ENCODE data around the gene PAX9. TPM values are rescaled to one million over a fixed set of nuclear protein-coding genes. Genes with fewer than 3 reads are reported as not detected.
"Not testable (repeated sequence)": the region's sequence is repeated elsewhere in the genome, so short reads cannot be mapped to it uniquely, and the experiment has no call there.

The PAX9 gene
- total RNA-seq, 2 donors from 2014 or later = not detected

- H3K9me3 Mint-ChIP-seq = no peaks in the 10 kb centered on the region
- H3K4me1 Mint-ChIP-seq = no peaks in the 10 kb centered on the region
- H3K36me3 Mint-ChIP-seq (ENCODE audit: low read depth) = no peaks in the 10 kb centered on the region
- H3K27ac Mint-ChIP-seq = no peak overlapping the region
- peaks cover 13% of the 10 kb centered on the region for H3K27me3 Mint-ChIP-seq
- no peak for ATAC-seq (replicated peaks)
- no peak overlapping the region for H3K4me3 Mint-ChIP-seq
Observed at GRCh38 chr14:36682338-36682737, 20.7 kb downstream of the PAX9 start.

GRCh38 chr14:36683083-36683724 is 21.5 kb downstream of the PAX9 start:
- peaks cover 14% of the 10 kb centered on the region for H3K27me3 Mint-ChIP-seq
- H3K9me3 Mint-ChIP-seq = no peaks in the 10 kb centered on the region
- H3K36me3 Mint-ChIP-seq (ENCODE audit: low read depth) = no peaks in the 10 kb centered on the region

GRCh38 chr14:36684946-36685345 is 23.3 kb downstream of the PAX9 start:
- no peaks in the 10 kb centered on the region for H3K36me3 Mint-ChIP-seq (ENCODE audit: low read depth)
- H3K9me3 Mint-ChIP-seq = peaks cover 4% of the 10 kb centered on the region
- H3K27ac Mint-ChIP-seq = no peak overlapping the region
- ATAC-seq (replicated peaks) = no peak
- H3K27me3 Mint-ChIP-seq = peaks cover 10% of the 10 kb centered on the region
- no peak overlapping the region for H3K4me3 Mint-ChIP-seq
- no peaks in the 10 kb centered on the region for H3K4me1 Mint-ChIP-seq

More at GRCh38 chr14:36683083-36683724, 21.5 kb downstream of the PAX9 start:
- H3K27ac Mint-ChIP-seq = no peak overlapping the region
- no peak for ATAC-seq (replicated peaks)
- no peaks in the 10 kb centered on the region for H3K4me1 Mint-ChIP-seq
- H3K4me3 Mint-ChIP-seq = no peak overlapping the region

GRCh38 chr14:36690311-36691040 is 28.8 kb downstream of the PAX9 start:
- peaks cover 4% of the 10 kb centered on the region for H3K9me3 Mint-ChIP-seq
- H3K27me3 Mint-ChIP-seq = peaks cover 6% of the 10 kb centered on the region
- no peak for ATAC-seq (replicated peaks)

GRCh38 chr14:36699420-36699819 is 37.8 kb downstream of the PAX9 start:
- not testable (repeated sequence) for ATAC-seq (replicated peaks); H3K27ac Mint-ChIP-seq; H3K4me3 Mint-ChIP-seq; H3K36me3 Mint-ChIP-seq (ENCODE audit: low read depth); H3K4me1 Mint-ChIP-seq; H3K27me3 Mint-ChIP-seq; H3K9me3 Mint-ChIP-seq

More at GRCh38 chr14:36690311-36691040, 28.8 kb downstream of the PAX9 start:
- no peak overlapping the region for H3K4me3 Mint-ChIP-seq
- H3K27ac Mint-ChIP-seq = no peak overlapping the region
- H3K36me3 Mint-ChIP-seq (ENCODE audit: low read depth) = no peaks in the 10 kb centered on the region
- H3K4me1 Mint-ChIP-seq = no peaks in the 10 kb centered on the region

GRCh38 chr14:36700651-36701050 is 39.0 kb downstream of the PAX9 start:
- Mint-ChIP-seq H3K9me3 (peaks cover 7% of the 10 kb centered on the region), H3K4me1 (no peaks in the 10 kb centered on the region), H3K36me3 (ENCODE audit: low read depth) (no peaks in the 10 kb centered on the region), H3K27me3 (peaks cover 4% of the 10 kb centered on the region), H3K27ac (no peak overlapping the region), H3K4me3 (no peak overlapping the region)
- no peak for ATAC-seq (replicated peaks)

GRCh38 chr14:36701132-36701531 is 39.5 kb downstream of the PAX9 start:
- Mint-ChIP-seq H3K36me3 (ENCODE audit: low read depth) (no peaks in the 10 kb centered on the region), H3K4me1 (no peaks in the 10 kb centered on the region), H3K4me3 (no peak overlapping the region), H3K9me3 (peaks cover 7% of the 10 kb centered on the region), H3K27me3 (peaks cover 4% of the 10 kb centered on the region), H3K27ac (no peak overlapping the region)
- ATAC-seq (replicated peaks) = no peak

GRCh38 chr14:36702474-36702873 is 40.8 kb downstream of the PAX9 start:
- Mint-ChIP-seq H3K4me1 (no peaks in the 10 kb centered on the region), H3K27ac (no peak overlapping the region), H3K36me3 (ENCODE audit: low read depth) (no peaks in the 10 kb centered on the region), H3K27me3 (peaks cover 4% of the 10 kb centered on the region), H3K9me3 (peaks cover 7% of the 10 kb centered on the region), H3K4me3 (no peak overlapping the region)
- ATAC-seq (replicated peaks) = no peak

- Mint-ChIP-seq H3K27ac (no peak overlapping the region), H3K4me1 (no peaks in the 10 kb centered on the region), H3K36me3 (ENCODE audit: low read depth) (no peaks in the 10 kb centered on the region), H3K27me3 (no peaks in the 10 kb centered on the region), H3K9me3 (no peaks in the 10 kb centered on the region), H3K4me3 (no peak overlapping the region)
- no peak for ATAC-seq (replicated peaks)
Observed at GRCh38 chr14:36707570-36707969, 45.9 kb downstream of the PAX9 start.

GRCh38 chr14:36713960-36714703 is 52.5 kb downstream of the PAX9 start:
- Mint-ChIP-seq H3K4me3 (no peak overlapping the region), H3K27me3 (no peaks in the 10 kb centered on the region), H3K27ac (no peak overlapping the region)

GRCh38 chr14:36716614-36717184 is 55.0 kb downstream of the PAX9 start:
- H3K36me3 Mint-ChIP-seq (ENCODE audit: low read depth) = no peaks in the 10 kb centered on the region
- no peak for ATAC-seq (replicated peaks)
- no peaks in the 10 kb centered on the region for H3K4me1 Mint-ChIP-seq
- no peaks in the 10 kb centered on the region for H3K27me3 Mint-ChIP-seq
- no peak overlapping the region for H3K4me3 Mint-ChIP-seq
- no peak overlapping the region for H3K27ac Mint-ChIP-seq
- H3K9me3 Mint-ChIP-seq = no peaks in the 10 kb centered on the region

More at GRCh38 chr14:36713960-36714703, 52.5 kb downstream of the PAX9 start:
- no peaks in the 10 kb centered on the region for H3K9me3 Mint-ChIP-seq
- H3K4me1 Mint-ChIP-seq = no peaks in the 10 kb centered on the region
- ATAC-seq (replicated peaks) = no peak
- no peaks in the 10 kb centered on the region for H3K36me3 Mint-ChIP-seq (ENCODE audit: low read depth)

GRCh38 chr14:36717363-36717762 is 55.7 kb downstream of the PAX9 start:
- Mint-ChIP-seq H3K36me3 (ENCODE audit: low read depth) (no peaks in the 10 kb centered on the region), H3K4me1 (no peaks in the 10 kb centered on the region), H3K4me3 (no peak overlapping the region), H3K9me3 (no peaks in the 10 kb centered on the region), H3K27me3 (no peaks in the 10 kb centered on the region), H3K27ac (no peak overlapping the region)
- ATAC-seq (replicated peaks) = no peak

GRCh38 chr14:36718216-36718615 is 56.6 kb downstream of the PAX9 start:
- H3K27me3 Mint-ChIP-seq = peaks cover 3% of the 10 kb centered on the region
- no peak for ATAC-seq (replicated peaks)
- no peak overlapping the region for H3K27ac Mint-ChIP-seq
- peaks cover 3% of the 10 kb centered on the region for H3K9me3 Mint-ChIP-seq
- H3K4me1 Mint-ChIP-seq = no peaks in the 10 kb centered on the region
- H3K4me3 Mint-ChIP-seq = no peak overlapping the region
- H3K36me3 Mint-ChIP-seq (ENCODE audit: low read depth) = no peaks in the 10 kb centered on the region

GRCh38 chr14:36719823-36720222 is 58.2 kb downstream of the PAX9 start:
- no peaks in the 10 kb centered on the region for H3K36me3 Mint-ChIP-seq (ENCODE audit: low read depth)
- H3K4me3 Mint-ChIP-seq = no peak overlapping the region
- no peaks in the 10 kb centered on the region for H3K4me1 Mint-ChIP-seq
- H3K9me3 Mint-ChIP-seq = peaks cover 3% of the 10 kb centered on the region
- ATAC-seq (replicated peaks) = no peak
- H3K27me3 Mint-ChIP-seq = peaks cover 3% of the 10 kb centered on the region
- no peak overlapping the region for H3K27ac Mint-ChIP-seq
